Measurements from ENCODE around the gene ARL13B.

Gene ARL13B

GRCh38 chr3:94011233-94011711 lies 31.3 kb downstream of the ARL13B start:
- DNase-seq (ENCODE audit: low read depth) = no peak
- H3K4me3 ChIP-seq (ENCODE audit: low read length) = no peak overlapping the region
- no peak for TF ChIP-seq CTCF (IDR thresholded peaks at IDR 0.05; ENCODE audit: insufficient read depth, low read depth, low read length, missing control alignments)

- TF ChIP-seq CTCF (IDR thresholded peaks at IDR 0.05; ENCODE audit: insufficient read depth, low read depth, low read length, missing control alignments) = no peak
- DNase-seq (ENCODE audit: low read depth) = no peak
- H3K4me3 ChIP-seq (ENCODE audit: low read length) = no peak overlapping the region
Measured at GRCh38 chr3:94012185-94012584, 32.2 kb downstream of the ARL13B start.

GRCh38 chr3:94015025-94015424 lies 35.1 kb downstream of the ARL13B start:
- TF ChIP-seq CTCF (IDR thresholded peaks at IDR 0.05; ENCODE audit: insufficient read depth, low read depth, low read length, missing control alignments) = no peak
- no peak for DNase-seq (ENCODE audit: low read depth)

GRCh38 chr3:94019659-94020058 lies 39.7 kb downstream of the ARL13B start:
- no peak overlapping the region for H3K4me3 ChIP-seq (ENCODE audit: low read length)
- DNase-seq (ENCODE audit: low read depth) = no peak
- no peak for TF ChIP-seq CTCF (IDR thresholded peaks at IDR 0.05; ENCODE audit: insufficient read depth, low read depth, low read length, missing control alignments)

More at GRCh38 chr3:94015025-94015424, 35.1 kb downstream of the ARL13B start:
- H3K4me3 ChIP-seq (ENCODE audit: low read length) = no peak overlapping the region

GRCh38 chr3:94020293-94020692 lies 40.3 kb downstream of the ARL13B start:
- no peak for TF ChIP-seq CTCF (IDR thresholded peaks at IDR 0.05; ENCODE audit: insufficient read depth, low read depth, low read length, missing control alignments)
- no peak for DNase-seq (ENCODE audit: low read depth)
- no peak overlapping the region for H3K4me3 ChIP-seq (ENCODE audit: low read length)

- H3K4me3 ChIP-seq (ENCODE audit: low read length) = no peak overlapping the region
- TF ChIP-seq CTCF (IDR thresholded peaks at IDR 0.05; ENCODE audit: insufficient read depth, low read depth, low read length, missing control alignments) = no peak
- DNase-seq (ENCODE audit: low read depth) = no peak
Measured at GRCh38 chr3:94024385-94024784, 44.4 kb downstream of the ARL13B start.

- peak overlapping the region; percentile 77 for H3K4me3 ChIP-seq (ENCODE audit: low read length)
- TF ChIP-seq CTCF (IDR thresholded peaks at IDR 0.05; ENCODE audit: insufficient read depth, low read depth, low read length, missing control alignments) = no peak
- DNase-seq (ENCODE audit: low read depth) = no peak
Measured at GRCh38 chr3:94026623-94027022, 46.7 kb downstream of the ARL13B start.
